Neural progenitor cell (in vitro differentiated cells): ENCODE data around the gene RGS9. TPM values are rescaled to one million over a fixed set of nuclear protein-coding genes. Genes with fewer than 3 reads are reported as not detected.

Source experiments
- DNase-seq: peaks from one replicate; pipeline ENCODE4 v3.0.0-alpha.2; 2016; ENCODE audit warnings: low spot score
- H2AFZ ChIP-seq: fragments of 200-600 bp; sonication (generic); replicated peaks from 2 replicates; pipeline ENCODE4 v1.6.1; 2016; ENCODE audit warnings: antibody characterized with exemption
- H3F3A ChIP-seq: fragments of 200-600 bp; sonication (generic); 2 replicates; pipeline ENCODE4 v1.6.1; 2016; ENCODE audit warnings: antibody characterized with exemption, low read depth
- H3K27ac ChIP-seq: fragments of 200-600 bp; sonication (generic); 2 replicates; pipeline ENCODE4 v1.5.1; 2016; ENCODE audit warnings: mild to moderate bottlenecking
- H3K27me3 ChIP-seq: fragments of 200-600 bp; sonication (generic); 2 replicates; pipeline ENCODE4 v1.6.1; 2016; ENCODE audit warnings: mild to moderate bottlenecking, moderate library complexity
- H3K36me3 ChIP-seq: fragments of 200-600 bp; sonication (generic); 2 replicates; pipeline ENCODE4 v1.5.1; 2016
- H3K4me1 ChIP-seq: fragments of 200-600 bp; sonication (generic); 2 replicates; pipeline ENCODE4 v1.6.1; 2016; ENCODE audit warnings: mixed run types
- H3K4me2 ChIP-seq: fragments of 200-600 bp; sonication (generic); 2 replicates; pipeline ENCODE4 v1.6.1; 2016
- H3K4me3 ChIP-seq: fragments of 200-600 bp; sonication (generic); 2 replicates; pipeline ENCODE4 v1.5.1; 2016
- H3K79me2 ChIP-seq: fragments of 200-600 bp; sonication (generic); 2 replicates; pipeline ENCODE4 v1.6.1; 2016; ENCODE audit warnings: low read depth
- H3K9ac ChIP-seq: fragments of 200-600 bp; sonication (generic); 2 replicates; pipeline ENCODE4 v1.6.1; 2016
- H3K9me3 ChIP-seq: fragments of 200-600 bp; sonication (generic); 2 replicates; pipeline ENCODE4 v1.5.1; 2016; ENCODE audit warnings: low read depth
- H4K20me1 ChIP-seq: fragments of 200-600 bp; sonication (generic); 2 replicates; pipeline ENCODE4 v1.6.1; 2016; ENCODE audit warnings: low read depth
- H3K27ac Mint-ChIP-seq: 3 replicates; pipeline ENCODE4 v1.8.0; 2021; ENCODE audit warnings: mixed read lengths
- H3K27me3 Mint-ChIP-seq: 2 replicates; pipeline ENCODE4 v1.8.0; 2022; ENCODE audit warnings: low read depth, mild to moderate bottlenecking, inconsistent platforms, moderate library complexity, mixed read lengths; ENCODE audit not compliant: insufficient read depth
- H3K36me3 Mint-ChIP-seq: 3 replicates; pipeline ENCODE4 v1.8.0; 2021; ENCODE audit warnings: mixed read lengths
- H3K4me1 Mint-ChIP-seq: 3 replicates; pipeline ENCODE4 v1.8.0; 2021; ENCODE audit warnings: mixed read lengths
- H3K4me3 Mint-ChIP-seq: 3 replicates; pipeline ENCODE4 v1.8.0; 2021; ENCODE audit warnings: mild to moderate bottlenecking, moderate library complexity, mixed read lengths
- H3K9me3 Mint-ChIP-seq: 3 replicates; pipeline ENCODE4 v1.8.0; 2020; ENCODE audit warnings: mixed read lengths
- EZH2 ChIP-seq: fragments of 200-600 bp; sonication (generic); IDR thresholded peaks from 2 replicates; pipeline ENCODE4 v1.6.1; 2017; ENCODE audit warnings: antibody characterized with exemption, mild to moderate bottlenecking, moderate library complexity
- EZH2phosphoT487 ChIP-seq: fragments of 200-600 bp; sonication (generic); IDR thresholded peaks from 2 replicates; pipeline ENCODE4 v1.6.1; 2017; ENCODE audit warnings: antibody characterized with exemption
- total RNA-seq: library from RNA; depleted of rRNA; stranded (reverse); fragments of >200 nt; gene quantifications from 2 replicates; pipeline ENCODE4 v1.2.3, GENCODE V29; 2015; ENCODE audit warnings: low replicate concordance
- TF ChIP-seq, protein P1 (sequence below): fragments of 200-600 bp; sonication (generic); IDR thresholded peaks from 2 replicates; pipeline ENCODE4 v1.5.1; 2017; ENCODE audit warnings: antibody characterized with exemption, mild to moderate bottlenecking

RGS9 gene
- total RNA-seq, 1 donor from 2014 or later = 7.9 TPM

DNA sequence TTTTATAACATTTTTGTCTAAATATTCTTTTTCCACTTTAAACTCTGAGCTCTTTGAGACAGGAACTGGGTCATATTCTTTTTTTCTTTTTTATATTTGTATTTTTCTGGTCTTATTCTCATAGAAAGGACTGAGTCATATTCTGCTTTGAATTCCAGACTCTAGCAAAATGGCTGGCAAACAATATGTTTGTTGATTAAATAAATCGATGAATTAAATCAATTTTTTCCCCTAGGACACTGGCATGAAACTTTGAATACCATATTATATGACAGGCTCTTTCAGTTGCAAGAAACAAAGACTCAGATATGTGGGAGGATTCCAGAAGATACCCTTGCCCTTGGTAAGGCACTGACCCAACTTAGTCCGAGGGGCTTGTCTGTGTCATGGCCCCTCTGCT, 3.1 kb upstream of the RGS9 start:
- Histone ChIP-seq H4K20me1 (no peaks in the 10 kb centered on the region), H3K9me3 (no peaks in the 10 kb centered on the region), H3K4me3 (no peak overlapping the region), H3K4me2 (no peak overlapping the region), H3K27me3 (peaks cover 31% of the 10 kb centered on the region), H3K4me1 (peaks cover 12% of the 10 kb centered on the region), H3K79me2 (no peaks in the 10 kb centered on the region), H3K9ac (no peak overlapping the region), H3K36me3 (no peaks in the 10 kb centered on the region), H2AFZ (no peak overlapping the region), H3K27ac (no peak overlapping the region), H3F3A (peaks cover 12% of the 10 kb centered on the region)
- H3K4me3 Mint-ChIP-seq = no peak overlapping the region
- H3K9me3 Mint-ChIP-seq = peaks cover 2% of the 10 kb centered on the region
- H3K27ac Mint-ChIP-seq = no peak overlapping the region
- H3K4me1 Mint-ChIP-seq = peaks cover 18% of the 10 kb centered on the region
- H3K27me3 Mint-ChIP-seq = peaks cover 8% of the 10 kb centered on the region
- TF ChIP-seq, protein P1, sequence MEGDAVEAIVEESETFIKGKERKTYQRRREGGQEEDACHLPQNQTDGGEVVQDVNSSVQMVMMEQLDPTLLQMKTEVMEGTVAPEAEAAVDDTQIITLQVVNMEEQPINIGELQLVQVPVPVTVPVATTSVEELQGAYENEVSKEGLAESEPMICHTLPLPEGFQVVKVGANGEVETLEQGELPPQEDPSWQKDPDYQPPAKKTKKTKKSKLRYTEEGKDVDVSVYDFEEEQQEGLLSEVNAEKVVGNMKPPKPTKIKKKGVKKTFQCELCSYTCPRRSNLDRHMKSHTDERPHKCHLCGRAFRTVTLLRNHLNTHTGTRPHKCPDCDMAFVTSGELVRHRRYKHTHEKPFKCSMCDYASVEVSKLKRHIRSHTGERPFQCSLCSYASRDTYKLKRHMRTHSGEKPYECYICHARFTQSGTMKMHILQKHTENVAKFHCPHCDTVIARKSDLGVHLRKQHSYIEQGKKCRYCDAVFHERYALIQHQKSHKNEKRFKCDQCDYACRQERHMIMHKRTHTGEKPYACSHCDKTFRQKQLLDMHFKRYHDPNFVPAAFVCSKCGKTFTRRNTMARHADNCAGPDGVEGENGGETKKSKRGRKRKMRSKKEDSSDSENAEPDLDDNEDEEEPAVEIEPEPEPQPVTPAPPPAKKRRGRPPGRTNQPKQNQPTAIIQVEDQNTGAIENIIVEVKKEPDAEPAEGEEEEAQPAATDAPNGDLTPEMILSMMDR = no peak
- TF ChIP-seq EZH2phosphoT487 (no peak), EZH2 (no peak)
- DNase-seq = no peak
- H3K36me3 Mint-ChIP-seq = no peaks in the 10 kb centered on the region

DNA sequence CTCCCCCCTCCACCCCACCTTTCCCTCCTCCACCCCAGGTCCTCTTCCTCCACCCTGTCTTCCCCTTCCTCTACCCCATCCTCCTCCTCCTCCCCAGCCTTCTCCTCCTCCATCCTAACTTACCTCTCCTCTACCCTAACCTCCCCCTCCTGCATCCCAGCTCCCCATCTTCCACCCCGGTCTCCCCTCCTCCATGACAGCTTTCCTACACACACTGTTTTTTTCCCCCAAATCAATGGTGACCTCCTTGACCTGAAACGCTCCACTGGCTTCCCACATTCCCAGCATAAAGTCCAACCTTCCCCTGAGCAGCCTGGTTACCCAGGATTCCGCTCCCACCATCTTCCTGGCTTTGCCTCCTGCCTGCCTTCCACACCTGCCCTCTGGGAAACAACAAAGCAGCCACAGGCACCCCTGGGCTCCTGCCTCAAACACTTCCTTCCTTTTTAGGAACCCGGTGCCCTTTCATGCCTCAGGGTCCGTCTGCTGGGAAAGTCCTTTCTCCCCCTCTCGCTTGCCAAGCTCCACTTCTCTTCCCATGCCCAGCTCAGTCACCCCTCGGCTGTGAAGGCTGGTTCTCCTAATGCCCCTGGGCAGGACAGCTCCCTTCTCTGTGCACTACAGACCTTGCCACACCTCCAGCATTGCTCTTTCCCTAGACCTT, 2.1 kb downstream of the RGS9 start:
- peaks cover 12% of the 10 kb centered on the region for H3K4me1 ChIP-seq
- no peaks in the 10 kb centered on the region for H3K36me3 ChIP-seq
- peaks cover 2% of the 10 kb centered on the region for H3K9me3 Mint-ChIP-seq
- H3K27me3 ChIP-seq = peaks cover 35% of the 10 kb centered on the region
- H3K27ac ChIP-seq = no peak overlapping the region
- H3K4me3 Mint-ChIP-seq = no peak overlapping the region
- no peak overlapping the region for H3K27ac Mint-ChIP-seq
- no peak overlapping the region for H3K4me3 ChIP-seq
- H3K27me3 Mint-ChIP-seq = peaks cover 11% of the 10 kb centered on the region
- H3K9ac ChIP-seq = no peak overlapping the region
- no peaks in the 10 kb centered on the region for H3K79me2 ChIP-seq
- H3K9me3 ChIP-seq = no peaks in the 10 kb centered on the region
- no peaks in the 10 kb centered on the region for H3K36me3 Mint-ChIP-seq
- no peak overlapping the region for H3K4me2 ChIP-seq
- TF ChIP-seq, protein P1 = no peak
- TF ChIP-seq EZH2phosphoT487 (no peak), EZH2 (no peak)
- no peak for DNase-seq
- H4K20me1 ChIP-seq = no peaks in the 10 kb centered on the region
- peaks cover 12% of the 10 kb centered on the region for H3F3A ChIP-seq
- peaks cover 31% of the 10 kb centered on the region for H3K4me1 Mint-ChIP-seq
- no peak overlapping the region for H2AFZ ChIP-seq

DNA sequence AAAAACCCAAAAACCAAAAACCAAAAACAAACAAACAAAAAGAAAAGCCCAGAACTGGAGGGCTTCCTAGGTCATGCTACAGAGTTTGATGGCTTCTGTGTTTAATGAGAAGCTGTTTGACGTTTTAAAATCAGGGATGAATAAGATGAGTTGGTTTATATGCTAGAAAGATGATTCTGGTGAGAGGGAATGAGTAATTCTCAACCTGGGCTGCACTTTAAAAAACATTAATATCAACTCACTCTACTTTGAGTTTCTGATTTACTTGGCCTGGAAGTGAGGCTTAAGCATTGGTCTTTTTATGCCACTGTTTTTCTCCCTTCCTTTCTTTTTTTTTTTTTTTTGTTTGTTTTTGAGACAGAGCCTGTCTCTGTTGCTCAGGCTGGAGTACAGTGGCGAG, 5.1 kb downstream of the RGS9 start:
- Histone ChIP-seq H3K4me2 (no peak overlapping the region), H3K79me2 (no peaks in the 10 kb centered on the region), H3K27ac (no peak overlapping the region), H2AFZ (no peak overlapping the region), H3K9me3 (no peaks in the 10 kb centered on the region), H3K36me3 (no peaks in the 10 kb centered on the region), H3F3A (peaks cover 6% of the 10 kb centered on the region), H3K27me3 (peaks cover 26% of the 10 kb centered on the region), H3K9ac (no peak overlapping the region), H3K4me1 (peaks cover 12% of the 10 kb centered on the region), H4K20me1 (no peaks in the 10 kb centered on the region), H3K4me3 (no peak overlapping the region)
- TF ChIP-seq EZH2 (no peak), EZH2phosphoT487 (no peak)
- TF ChIP-seq, protein P1 = no peak
- peaks cover 2% of the 10 kb centered on the region for H3K9me3 Mint-ChIP-seq
- DNase-seq = no peak
- peaks cover 36% of the 10 kb centered on the region for H3K4me1 Mint-ChIP-seq
- H3K4me3 Mint-ChIP-seq = no peak overlapping the region
- no peaks in the 10 kb centered on the region for H3K36me3 Mint-ChIP-seq
- peaks cover 13% of the 10 kb centered on the region for H3K27me3 Mint-ChIP-seq
- H3K27ac Mint-ChIP-seq = no peak overlapping the region
